HK-2 (cell line): Measurements from ENCODE around the gene SPACA7.

ENCODE experiments used
- DNase-seq: peaks from one replicate; pipeline ENCODE4 v3.0.0-alpha.2; 2018; ENCODE audit not compliant: unreplicated experiment

Gene SPACA7, protein sequence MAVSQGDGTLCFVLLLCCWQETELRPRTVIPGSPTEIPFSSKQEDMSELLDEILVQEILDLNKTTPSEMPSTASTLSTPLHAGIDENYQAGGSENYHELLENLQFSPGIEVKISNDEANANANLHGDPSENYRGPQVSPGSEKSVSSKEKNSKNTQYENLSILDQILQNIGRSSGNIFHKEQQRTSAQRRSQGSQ

DNA sequence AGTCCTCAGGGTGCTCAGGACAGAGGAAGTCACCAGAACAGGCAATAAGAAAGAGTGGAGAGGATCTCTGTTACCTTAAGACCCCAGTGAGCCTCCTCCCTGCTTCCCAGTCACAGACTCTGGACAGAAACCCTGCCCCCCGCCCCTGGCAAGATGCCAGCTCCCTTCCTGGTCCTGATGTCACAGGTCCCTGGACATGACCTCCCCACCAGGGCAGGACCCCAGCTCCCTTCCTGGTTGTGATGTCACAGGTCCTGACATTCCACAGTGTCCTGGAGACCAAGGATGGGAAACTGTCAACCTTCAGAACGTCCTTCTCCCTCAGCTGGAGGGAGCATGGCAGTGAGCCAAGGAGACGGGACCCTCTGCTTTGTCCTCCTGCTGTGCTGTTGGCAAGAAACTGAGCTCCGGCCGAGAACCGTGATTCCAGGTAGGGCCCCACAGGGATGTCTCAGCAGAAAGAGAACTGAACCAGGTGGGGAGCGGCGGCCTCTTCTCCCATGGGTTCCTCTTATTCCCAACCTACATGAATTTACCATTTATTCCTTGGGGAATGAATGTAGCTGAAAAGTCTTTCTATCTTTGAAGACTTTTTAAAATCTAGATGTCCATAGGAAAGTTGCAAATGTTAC lies at the start of gene SPACA7:
Gene SPACA7 (plus strand): TSS at position 306 of the 632 bp plus-strand sequence. CDS start 31 bp downstream, at position 337.
- DNase-seq: no peak

DNA sequence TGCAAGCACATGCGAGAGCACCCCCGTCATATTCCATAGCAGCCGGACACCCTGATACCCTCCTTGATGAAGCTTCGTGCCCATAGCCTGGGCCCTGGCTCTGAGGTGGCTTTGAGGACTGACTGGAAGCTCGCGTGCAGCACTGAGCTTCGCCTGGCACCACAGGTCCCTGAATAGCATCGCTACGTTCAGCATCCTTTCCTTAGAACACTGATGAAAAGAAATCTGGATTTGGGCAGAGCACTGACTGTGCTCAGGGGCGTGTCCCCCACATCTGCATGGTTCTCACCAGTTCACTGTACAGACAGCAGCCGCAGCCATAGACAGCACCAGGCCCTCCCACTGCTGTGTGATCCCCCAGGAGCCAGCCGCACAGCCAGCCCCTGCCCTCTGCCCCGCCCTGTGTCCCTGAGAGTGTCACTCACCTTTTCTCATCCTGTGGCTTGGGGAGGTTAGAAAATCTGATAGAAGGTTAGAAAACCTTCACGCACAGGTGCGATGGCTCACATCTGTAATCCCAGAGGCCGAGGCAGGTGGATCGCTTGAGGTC lies 49.3 kb upstream of the SPACA7 start:
- no peak for DNase-seq

DNA sequence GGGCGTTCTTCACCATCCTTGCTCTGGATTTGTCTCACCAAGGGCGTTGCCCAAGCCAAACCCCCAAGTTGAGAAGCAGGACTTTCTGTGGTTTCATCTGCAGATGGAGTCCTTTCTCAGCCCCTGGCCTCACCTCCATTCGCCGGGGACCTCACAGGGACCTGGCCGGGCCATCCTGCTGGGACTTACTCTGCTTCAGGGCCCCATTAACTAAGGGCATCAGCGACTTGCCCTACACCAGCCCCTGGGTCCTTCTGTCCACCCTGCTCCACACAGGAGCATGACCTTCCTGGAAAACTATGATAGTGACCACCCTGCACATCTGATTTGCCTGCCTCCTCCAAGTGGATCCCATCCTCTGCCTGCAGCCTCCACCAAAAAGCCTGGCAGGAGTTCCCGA lies 47.2 kb upstream of the SPACA7 start:
- DNase-seq: no peak

DNA sequence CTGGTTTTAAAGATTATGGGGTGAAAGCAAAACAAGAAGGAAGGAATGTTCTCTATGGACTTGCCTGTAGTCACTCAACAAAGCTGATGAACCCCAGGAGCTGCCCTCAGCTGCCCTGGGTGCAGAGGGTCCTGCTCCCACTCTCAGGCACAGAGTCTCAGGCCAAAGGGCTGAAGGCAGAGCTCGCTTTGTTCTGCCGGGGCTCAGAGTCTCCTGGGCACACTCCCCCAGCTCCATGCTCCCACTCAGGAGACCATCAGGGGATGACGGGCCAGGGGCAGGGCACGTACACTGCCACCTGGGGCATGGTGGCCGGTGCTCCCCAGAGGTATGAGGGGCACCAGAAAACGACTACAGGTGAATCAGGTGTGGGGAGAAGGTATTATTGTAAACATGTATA lies 46.8 kb upstream of the SPACA7 start:
- no peak for DNase-seq

DNA sequence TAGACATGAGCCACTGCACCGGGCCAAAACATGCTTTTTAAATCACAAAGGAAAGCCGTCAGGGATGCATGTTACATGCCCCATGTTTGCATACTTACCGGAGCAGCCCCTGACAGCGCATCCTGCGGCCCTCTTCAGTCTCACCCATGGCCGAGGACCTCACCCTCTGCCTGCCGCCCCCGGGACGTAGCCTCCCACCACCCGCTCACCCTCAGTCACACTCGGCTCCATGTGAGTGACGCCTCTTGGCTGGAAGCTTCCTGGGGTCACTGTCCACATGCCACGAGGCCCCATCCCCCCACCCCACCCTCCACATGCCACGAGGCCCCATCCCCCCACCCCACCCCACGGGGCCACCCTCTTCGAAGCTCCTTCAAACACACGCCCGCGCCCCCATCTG lies 46.1 kb upstream of the SPACA7 start:
- no peak for DNase-seq

DNA sequence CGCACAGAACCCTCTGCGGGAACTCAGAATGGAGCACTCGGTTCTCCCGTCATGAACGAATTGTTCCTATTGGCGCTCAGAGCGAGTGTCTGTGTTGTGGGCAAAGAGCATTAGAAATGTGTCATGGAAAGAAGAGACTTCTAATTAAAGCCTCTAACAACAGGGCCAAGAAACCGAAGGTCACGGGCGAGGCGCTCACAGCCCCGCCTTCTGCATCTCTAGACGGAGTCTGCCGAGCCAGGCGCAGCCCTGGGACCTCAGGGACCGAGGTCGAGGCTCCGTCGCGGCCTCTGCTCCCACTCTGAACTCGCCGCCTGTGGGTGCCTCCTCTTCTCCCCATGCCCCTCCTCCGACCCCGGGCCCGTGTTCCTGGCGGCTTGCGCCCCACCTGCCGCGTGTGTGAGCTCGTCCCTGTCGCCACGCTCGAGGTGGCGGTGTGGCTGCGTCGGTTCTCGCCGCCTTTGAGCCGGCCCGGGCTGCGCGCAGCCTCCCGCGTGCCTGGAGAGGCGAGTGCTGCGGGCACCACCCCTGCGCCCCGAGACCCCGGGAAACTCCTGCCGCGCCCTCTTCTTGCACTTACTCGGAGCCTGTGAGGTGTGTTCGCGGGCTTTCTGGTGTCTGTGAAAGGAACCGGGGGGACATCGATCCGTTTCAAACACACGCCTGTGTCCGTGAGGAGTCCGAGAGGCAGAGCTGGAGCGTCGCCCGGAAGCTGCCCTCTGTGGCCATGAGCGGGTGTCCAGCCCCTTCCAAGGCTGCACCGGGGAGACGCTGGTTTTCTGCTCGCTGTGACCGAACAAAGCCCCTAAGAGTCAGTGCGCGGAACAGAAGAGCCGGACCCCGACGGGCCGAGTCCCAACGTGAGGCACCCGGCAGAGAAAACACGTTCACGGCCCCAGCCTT lies 45.4 kb upstream of the SPACA7 start:
- DNase-seq: no peak

DNA sequence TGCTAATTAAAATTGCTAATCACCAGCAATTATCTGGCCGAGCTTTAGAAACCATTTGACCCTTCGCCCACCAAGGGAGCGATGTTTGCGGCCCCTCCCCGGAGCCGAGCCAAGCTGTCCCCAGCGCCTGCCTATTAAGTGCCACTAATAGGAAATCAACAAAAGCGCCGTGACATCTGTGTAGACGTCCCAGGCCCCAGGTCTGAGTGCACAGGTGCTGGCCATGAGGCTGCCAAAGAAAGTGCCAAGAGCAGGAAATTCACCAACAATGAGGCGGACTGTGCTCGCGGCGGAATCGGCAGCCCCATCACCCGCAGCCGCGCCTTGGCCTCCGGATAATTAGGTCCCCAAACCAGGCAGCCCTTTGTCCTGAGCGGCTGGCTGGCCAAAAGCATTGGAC lies 44.5 kb upstream of the SPACA7 start:
- DNase-seq: no peak

DNA sequence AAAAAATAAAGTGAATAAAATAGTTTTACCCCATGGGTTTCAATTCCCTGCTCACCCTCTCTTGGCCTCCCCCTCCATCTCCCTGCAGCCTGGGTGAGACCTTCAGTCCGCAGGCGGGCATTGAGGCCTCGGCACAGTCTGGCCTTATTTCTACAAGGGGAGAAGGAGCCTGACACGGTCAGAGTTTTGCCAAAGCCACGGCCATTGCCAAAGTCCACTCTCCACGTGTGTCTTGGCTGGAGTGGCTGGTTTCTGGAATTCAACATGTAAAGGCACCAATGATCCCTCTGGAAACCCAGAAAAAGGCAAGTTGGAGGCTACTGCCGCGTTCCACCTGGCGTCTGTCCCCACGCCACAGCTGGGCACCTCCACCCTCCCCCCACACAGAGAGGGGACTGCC lies 43.4 kb upstream of the SPACA7 start:
- no peak for DNase-seq

DNA sequence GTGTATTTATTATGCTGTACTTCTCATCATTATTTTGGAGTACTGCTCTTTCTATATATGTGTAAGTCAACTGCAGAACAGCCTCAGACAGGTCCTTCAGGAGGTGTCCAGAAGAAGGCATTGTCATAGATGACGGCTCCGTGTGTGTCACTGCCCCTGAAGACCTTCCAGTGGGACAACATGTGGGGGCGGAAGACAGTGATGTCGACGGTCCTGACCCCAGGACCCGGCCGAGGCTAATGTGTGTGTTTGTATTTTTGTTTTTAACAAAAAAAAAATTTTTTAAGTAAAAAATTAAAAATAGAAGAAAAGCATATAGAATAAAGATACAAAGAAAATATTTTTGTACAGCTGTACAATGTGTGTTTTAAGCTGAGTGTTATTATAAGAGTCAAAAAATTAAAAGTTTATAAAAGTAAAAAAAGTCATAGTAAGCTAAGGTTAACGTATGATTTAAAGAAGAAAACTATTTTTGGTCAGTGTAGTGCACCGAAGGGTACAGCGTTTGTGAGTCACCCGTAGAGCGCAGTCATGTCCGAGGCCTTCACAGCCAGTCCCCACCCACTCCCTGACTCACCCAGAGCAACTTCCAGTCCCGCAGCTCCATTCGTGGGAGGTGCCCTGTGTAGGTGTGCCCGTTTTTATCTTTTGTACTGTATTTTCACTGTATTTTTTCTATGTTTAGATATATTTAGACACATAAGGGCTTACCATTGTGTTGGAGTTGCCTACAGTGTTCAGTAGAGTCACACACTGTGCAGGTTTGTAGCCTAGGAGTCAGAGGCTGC lies 42.2 kb upstream of the SPACA7 start:
- DNase-seq: no peak

DNA sequence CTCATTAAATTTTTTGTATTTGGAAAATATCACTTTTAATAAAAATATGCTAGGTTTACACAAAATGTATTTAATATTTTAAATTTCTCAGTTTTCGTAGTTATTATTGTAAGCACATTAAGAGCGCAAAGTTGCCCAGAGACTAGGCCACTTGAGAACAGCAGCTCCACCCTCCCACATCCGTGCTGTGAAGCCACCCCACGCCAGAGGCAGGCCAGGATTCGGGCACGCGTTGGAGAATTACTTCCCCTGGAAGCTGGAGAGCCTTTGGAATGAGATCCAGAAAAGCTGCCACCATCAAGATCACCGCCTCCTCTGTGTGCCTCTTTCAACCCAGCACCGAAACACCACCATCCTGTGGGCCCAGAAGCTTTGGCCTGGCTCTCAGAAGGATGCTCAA lies 41.0 kb upstream of the SPACA7 start:
- no peak for DNase-seq

DNA sequence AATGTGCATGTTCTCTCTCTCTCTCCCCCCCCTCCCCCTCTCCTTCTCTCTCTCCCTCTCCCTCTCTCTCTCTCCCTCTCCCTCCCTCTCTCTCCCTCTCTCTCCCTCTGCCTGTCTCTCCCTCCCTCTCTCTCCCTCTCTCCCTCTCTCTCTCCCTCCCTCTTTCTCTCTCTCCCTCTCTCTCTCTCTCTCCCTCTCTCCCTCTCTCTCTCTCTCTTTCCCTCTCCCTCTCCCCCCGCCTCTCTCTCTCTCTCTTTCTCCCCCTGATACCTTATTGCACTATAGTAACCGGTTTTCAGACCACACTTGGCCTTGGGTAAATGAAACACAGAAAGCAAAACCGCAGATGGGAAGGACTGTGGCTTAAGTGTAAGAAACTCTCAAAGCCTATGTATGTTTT lies 34.7 kb upstream of the SPACA7 start:
- DNase-seq: no peak

DNA sequence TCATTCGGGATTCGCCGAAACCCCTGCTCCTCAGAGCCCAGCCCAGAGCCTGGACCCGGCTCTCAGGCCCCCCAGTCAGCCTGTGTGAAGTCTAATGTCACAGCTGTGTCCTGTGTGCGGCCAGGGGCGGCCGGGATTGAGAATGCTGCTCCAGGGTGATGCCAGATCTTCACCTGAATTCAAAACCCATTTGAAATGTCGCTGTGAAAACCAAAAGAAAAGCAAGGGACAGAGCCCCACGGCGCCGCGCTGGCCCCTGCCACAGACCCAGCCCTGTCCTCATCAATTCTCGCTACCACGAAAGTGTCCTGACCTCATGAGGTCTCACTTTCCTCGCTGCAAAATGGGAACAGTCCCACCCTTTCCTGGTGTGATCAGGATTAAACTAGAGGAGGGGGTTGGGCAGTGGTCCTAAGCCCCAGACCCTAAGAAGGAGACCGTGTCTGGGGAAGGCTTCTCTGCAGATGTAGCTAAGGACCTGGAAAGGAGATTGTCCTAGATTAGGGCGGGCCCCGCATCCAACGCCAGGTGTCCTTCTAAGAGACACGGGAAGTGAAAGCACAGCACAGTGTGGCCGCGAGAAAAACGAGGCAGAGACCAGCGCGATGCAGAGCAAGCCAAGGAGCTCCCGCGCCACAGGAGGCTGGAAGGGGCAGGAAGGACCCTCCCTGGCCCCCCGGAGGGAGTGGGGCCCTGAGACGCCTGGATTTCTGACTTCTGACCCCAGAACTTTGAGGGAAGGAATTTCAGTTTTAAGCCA lies 34.0 kb upstream of the SPACA7 start:
- DNase-seq: no peak

DNA sequence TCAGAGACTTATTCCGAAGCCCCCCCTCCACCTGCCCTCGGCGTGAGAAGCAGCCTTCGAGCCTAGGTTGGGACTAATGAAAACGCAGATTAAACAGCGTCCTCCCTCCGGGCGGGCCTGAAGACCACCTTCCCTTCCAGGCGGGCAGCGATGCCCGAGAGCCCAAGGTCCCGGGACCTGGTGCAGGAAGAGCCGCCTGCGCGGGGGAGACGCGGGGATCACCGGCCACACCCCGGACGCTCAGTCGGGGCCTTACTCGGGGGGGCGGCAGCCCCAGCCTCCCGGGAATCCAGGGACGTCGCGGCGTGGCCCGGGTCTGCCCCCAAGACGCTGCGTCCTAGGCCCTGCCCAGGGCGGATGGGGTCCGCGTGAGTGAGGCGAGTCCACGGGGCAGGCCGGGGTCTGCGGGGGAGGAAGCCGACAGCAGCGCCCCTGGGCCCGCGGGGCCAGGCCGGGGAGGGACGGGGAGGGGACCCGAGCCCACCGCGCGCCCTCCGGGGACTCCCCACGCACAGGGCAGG lies 33.3 kb upstream of the SPACA7 start:
- DNase-seq: no peak

DNA sequence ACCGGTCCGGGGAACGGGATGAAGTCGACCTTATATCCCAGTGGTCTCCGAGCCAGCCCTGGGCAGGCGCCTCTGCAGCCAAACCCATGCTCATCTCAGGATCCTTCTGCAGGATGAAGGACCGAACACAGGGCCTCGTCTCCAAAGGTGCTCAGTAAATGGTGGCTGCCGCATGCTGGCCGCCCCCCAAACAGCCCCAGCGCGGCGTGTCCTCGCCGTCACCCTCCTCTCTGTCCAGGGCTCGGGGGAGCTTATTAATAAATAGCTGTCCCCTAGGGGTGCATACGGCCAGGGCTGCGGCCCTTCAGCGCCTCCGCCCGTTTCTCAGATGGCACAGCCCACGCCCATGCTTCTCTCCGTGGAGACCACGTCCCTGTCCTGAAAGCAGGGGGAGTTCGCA lies 32.6 kb upstream of the SPACA7 start:
- DNase-seq: no peak

DNA sequence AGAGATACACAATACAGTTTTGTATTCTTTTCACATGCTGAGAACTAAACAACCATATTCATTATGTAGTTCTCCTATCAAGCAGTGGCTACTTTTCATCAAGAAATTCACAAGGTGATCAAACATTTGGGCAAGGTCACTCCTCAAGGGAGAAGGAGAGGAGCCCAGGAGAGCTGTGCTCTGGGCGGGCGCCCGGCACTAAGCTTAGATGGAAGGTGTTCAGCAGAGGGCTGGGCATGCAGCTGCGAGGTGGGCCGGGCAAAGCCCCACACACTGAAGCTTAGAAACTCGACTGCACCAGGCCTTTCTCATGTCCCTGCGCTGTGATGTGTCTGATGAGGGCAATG lies 30.4 kb upstream of the SPACA7 start:
- no peak for DNase-seq

DNA sequence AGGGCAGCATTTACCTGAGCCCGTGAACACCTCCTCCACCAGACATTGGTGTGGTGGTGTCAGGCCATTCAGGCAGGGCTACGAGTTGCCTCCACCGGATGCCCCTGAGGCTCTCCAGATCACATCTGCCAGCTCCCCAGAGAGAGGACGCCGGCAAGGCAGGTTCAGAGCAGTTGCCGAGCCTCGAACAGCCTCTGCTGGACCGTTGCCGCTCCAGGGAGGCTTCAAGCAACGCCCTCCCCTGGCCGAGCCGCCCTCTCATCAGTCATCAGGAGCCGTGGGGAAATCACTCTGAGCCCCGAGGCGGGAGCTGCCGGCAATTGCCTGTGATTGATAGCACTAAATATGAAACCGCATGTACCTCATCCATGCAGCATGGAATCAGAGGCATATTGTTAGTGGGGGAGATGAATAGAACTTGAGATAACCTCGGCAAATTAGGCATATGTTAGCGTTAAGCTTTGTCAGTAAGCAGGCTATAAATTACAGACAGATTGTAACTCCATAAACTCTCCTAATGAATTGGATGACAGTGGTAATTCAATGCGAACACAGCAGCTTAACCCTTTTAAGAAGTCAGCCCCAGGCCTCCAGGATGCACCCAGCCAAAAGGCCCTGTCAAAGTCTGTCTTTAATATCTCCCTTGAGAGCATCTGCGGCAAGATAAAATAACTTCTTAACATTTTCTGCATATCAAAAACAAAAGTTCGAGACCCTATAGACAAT lies 29.8 kb upstream of the SPACA7 start:
- no peak for DNase-seq

DNA sequence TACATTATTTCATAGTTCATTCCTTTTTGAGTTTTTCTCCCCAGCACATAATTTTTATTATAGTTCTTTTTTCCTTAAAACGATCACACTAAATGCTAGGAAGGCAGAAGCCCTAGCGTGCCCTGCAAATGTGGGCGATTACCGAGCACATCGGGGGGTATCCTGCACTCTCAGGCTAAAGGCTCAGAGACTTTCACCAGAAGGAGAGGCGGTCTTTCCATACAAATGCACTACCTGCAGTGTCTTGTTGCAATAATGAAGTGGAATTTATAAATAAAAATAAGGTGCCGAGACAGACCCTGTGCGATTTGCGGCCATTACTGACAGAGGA lies 29.3 kb upstream of the SPACA7 start:
- no peak for DNase-seq

DNA sequence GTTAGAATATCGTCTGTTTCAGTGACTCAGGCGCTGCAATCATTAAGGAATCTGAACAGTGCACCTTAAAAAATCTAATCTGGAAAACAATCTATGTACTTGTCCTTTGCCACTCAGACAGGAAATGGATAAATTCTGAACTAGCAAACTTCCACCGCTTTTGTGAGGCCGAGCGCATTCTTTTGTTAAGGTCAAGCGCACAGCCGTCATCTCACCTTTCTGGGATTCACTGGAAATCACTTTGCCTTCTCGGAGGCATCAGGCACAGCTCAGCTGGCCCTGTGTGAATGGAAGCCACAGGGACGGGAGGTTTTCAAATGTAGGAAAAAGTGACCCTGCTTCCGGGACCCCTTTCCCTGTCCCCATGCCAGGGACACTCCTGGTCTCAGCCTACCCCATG lies 28.2 kb upstream of the SPACA7 start:
- DNase-seq: no peak

DNA sequence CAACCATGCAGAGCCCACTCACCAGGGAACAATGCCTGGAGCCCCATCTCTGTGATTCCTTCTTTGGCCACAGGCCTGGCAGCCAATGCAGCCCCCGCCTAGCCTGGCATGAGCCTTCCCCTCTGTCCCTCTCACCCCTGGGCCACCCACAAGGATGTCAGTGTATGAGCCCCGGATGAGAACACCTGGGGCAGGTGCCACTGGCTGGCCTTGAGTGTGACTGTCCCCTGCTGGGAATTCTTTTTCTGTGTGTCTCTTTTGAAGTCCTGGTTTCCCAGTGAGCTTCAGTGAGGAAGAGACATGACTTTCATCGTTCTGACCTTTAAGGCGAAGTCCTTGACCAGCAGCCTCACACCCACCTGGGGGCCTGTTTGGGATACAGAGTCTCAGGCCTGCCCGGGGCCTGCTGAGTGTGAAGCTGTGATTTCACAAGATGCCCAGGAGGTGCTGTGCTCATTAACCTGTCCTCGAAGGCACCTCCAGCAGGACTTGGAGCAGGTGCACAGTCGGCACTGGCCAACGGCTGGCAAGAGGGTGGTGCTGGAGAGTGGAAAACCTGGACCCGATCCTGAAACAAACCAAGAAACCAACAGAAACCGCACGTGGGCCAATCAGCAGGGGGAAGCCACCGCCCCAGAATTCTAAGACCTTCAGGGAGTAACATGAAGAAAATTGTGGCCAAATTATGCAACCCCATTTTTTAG lies 27.4 kb upstream of the SPACA7 start:
- DNase-seq: no peak

DNA sequence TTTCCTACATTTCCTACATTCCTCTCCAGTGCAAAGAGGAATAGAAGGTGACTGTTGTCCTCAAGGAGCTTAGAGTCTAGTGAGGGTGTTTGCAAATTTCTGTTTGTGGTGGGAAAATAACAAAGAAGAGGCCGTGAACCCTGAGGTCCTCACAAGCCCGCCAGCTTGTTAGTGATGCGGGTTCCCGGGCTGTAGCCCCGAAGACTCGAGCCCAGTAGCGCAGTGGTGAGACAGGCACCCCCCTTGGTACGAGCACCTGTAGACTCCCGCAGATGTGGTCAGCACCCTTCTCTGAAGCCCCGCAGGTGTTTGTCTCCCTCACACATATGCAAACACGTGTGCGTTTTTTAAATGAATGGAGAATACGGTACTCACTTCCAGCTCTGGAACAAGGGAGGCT lies 26.5 kb upstream of the SPACA7 start:
- no peak for DNase-seq
